Osteoblast (primary cell): ENCODE measurements around the gene R3HDM2. TPM values are rescaled to one million over a fixed set of nuclear protein-coding genes. Genes with fewer than 3 reads are reported as not detected.

ENCODE experiments used
- DNase-seq: peaks from one replicate; pipeline ENCODE4 v3.0.0; 2011; ENCODE audit warnings: low spot score, mixed read lengths; ENCODE audit not compliant: insufficient read length; ENCODE audit errors: missing footprints
- H2AFZ ChIP-seq: 2 replicates; pipeline ENCODE4 v1.6.0; 2011; ENCODE audit warnings: mild to moderate bottlenecking, low read length
- H3K27ac ChIP-seq: 2 replicates; pipeline ENCODE4 v1.5.1; 2011; ENCODE audit warnings: mild to moderate bottlenecking, low read depth, low read length, moderate library complexity
- H3K27me3 ChIP-seq: 2 replicates; pipeline ENCODE4 v1.6.0; 2012; ENCODE audit warnings: mild to moderate bottlenecking, control low read depth, inconsistent platforms, low read length, moderate library complexity; ENCODE audit not compliant: insufficient read depth
- H3K36me3 ChIP-seq: 2 replicates; pipeline ENCODE4 v1.5.1; 2011; ENCODE audit warnings: mild to moderate bottlenecking, low read length, control low read depth, moderate library complexity; ENCODE audit not compliant: insufficient read depth
- H3K4me1 ChIP-seq: 2 replicates; pipeline ENCODE4 v1.5.1; 2011; ENCODE audit warnings: mild to moderate bottlenecking, low read length, control low read depth, moderate library complexity; ENCODE audit not compliant: insufficient read depth
- H3K4me2 ChIP-seq: 2 replicates; pipeline ENCODE4 v1.6.0; 2011; ENCODE audit warnings: mild to moderate bottlenecking, low read length; ENCODE audit not compliant: insufficient read depth
- H3K4me3 ChIP-seq: fragments of 200-600 bp; sonication (generic); 3 replicates; pipeline ENCODE4 v1.5.1; 2012; ENCODE audit warnings: mild to moderate bottlenecking, low read length, inconsistent platforms; ENCODE audit not compliant: insufficient read depth
- H3K79me2 ChIP-seq: 2 replicates; pipeline ENCODE4 v1.6.0; 2012; ENCODE audit warnings: mild to moderate bottlenecking, low read length, control low read depth, inconsistent platforms; ENCODE audit not compliant: insufficient read depth
- H3K9me3 ChIP-seq: 2 replicates; pipeline ENCODE4 v1.5.1; 2011; ENCODE audit warnings: low read depth, low read length, control low read depth
- H4K20me1 ChIP-seq: 2 replicates; pipeline ENCODE4 v1.6.0; 2012; ENCODE audit warnings: mild to moderate bottlenecking, low read length, control low read depth; ENCODE audit not compliant: insufficient read depth
- total RNA-seq: library from RNA; depleted of rRNA; stranded (reverse); fragments of >200 nt; gene quantifications from 2 replicates; pipeline ENCODE4 v1.2.3, GENCODE V29; 2012
- TF ChIP-seq, protein P1 (sequence below): IDR thresholded peaks from 2 replicates; pipeline ENCODE4 v1.5.1; 2011; ENCODE audit warnings: mild to moderate bottlenecking, low read depth, low read length, moderate library complexity; ENCODE audit errors: extremely low read depth

The R3HDM2 gene
- total RNA-seq, 1 donor = 23.2 TPM

GRCh38 chr12:57213058-57213715 lies 217.7 kb downstream of the R3HDM2 start:
- Histone ChIP-seq H3K79me2 (no peaks in the 10 kb centered on the region), H3K4me3 (no peak overlapping the region), H2AFZ (no peak overlapping the region), H3K27me3 (peaks cover 26% of the 10 kb centered on the region), H4K20me1 (peaks cover 71% of the 10 kb centered on the region), H3K27ac (no peak overlapping the region), H3K4me2 (no peak overlapping the region), H3K4me1 (peaks cover 14% of the 10 kb centered on the region), H3K36me3 (peaks cover 54% of the 10 kb centered on the region), H3K9me3 (no peaks in the 10 kb centered on the region)
- peak; percentile 100 for DNase-seq
- TF ChIP-seq, protein P1, sequence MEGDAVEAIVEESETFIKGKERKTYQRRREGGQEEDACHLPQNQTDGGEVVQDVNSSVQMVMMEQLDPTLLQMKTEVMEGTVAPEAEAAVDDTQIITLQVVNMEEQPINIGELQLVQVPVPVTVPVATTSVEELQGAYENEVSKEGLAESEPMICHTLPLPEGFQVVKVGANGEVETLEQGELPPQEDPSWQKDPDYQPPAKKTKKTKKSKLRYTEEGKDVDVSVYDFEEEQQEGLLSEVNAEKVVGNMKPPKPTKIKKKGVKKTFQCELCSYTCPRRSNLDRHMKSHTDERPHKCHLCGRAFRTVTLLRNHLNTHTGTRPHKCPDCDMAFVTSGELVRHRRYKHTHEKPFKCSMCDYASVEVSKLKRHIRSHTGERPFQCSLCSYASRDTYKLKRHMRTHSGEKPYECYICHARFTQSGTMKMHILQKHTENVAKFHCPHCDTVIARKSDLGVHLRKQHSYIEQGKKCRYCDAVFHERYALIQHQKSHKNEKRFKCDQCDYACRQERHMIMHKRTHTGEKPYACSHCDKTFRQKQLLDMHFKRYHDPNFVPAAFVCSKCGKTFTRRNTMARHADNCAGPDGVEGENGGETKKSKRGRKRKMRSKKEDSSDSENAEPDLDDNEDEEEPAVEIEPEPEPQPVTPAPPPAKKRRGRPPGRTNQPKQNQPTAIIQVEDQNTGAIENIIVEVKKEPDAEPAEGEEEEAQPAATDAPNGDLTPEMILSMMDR = peak; percentile 97

- H3K79me2 ChIP-seq = no peaks in the 10 kb centered on the region
- H3K9me3 ChIP-seq = no peaks in the 10 kb centered on the region
- peaks cover 14% of the 10 kb centered on the region for H3K4me1 ChIP-seq
- peaks cover 68% of the 10 kb centered on the region for H4K20me1 ChIP-seq
- H3K36me3 ChIP-seq = peaks cover 59% of the 10 kb centered on the region
- no peak overlapping the region for H3K4me3 ChIP-seq
- H3K4me2 ChIP-seq = no peak overlapping the region
- peaks cover 23% of the 10 kb centered on the region for H3K27me3 ChIP-seq
- no peak overlapping the region for H2AFZ ChIP-seq
- DNase-seq = no peak
- H3K27ac ChIP-seq = no peak overlapping the region
- TF ChIP-seq, protein P1 = no peak
These were observed 218.2 kb downstream of the R3HDM2 start for GRCh38 chr12:57212701-57213057.

- Histone ChIP-seq H3K27me3 (peaks cover 17% of the 10 kb centered on the region), H3K36me3 (peaks cover 64% of the 10 kb centered on the region), H3K79me2 (no peaks in the 10 kb centered on the region), H3K27ac (no peak overlapping the region), H3K4me3 (no peak overlapping the region), H3K9me3 (no peaks in the 10 kb centered on the region), H4K20me1 (peaks cover 63% of the 10 kb centered on the region), H3K4me2 (no peak overlapping the region), H2AFZ (no peak overlapping the region), H3K4me1 (peaks cover 8% of the 10 kb centered on the region)
- no peak for DNase-seq
- TF ChIP-seq, protein P1 = no peak
These were observed 218.8 kb downstream of the R3HDM2 start for GRCh38 chr12:57211791-57212700.
